Colon (tissue), 2 donors: ENCODE results near the gene ZNF423.

Experiments
- FAIRE-seq: peaks from 2 replicates; lab custom pipeline; 2012; peaks lifted over from hg19 to GRCh38; lab: Jason Lieb, UNC
- donor health status: control.
- donor health status: control.

Gene ZNF423

GRCh38 chr16:49663081-49664065, 192.5 kb downstream of the ZNF423 start:
- no peak for FAIRE-seq

- FAIRE-seq: no peak
Measured at GRCh38 chr16:49662569-49662968, 193.3 kb downstream of the ZNF423 start.

DNA sequence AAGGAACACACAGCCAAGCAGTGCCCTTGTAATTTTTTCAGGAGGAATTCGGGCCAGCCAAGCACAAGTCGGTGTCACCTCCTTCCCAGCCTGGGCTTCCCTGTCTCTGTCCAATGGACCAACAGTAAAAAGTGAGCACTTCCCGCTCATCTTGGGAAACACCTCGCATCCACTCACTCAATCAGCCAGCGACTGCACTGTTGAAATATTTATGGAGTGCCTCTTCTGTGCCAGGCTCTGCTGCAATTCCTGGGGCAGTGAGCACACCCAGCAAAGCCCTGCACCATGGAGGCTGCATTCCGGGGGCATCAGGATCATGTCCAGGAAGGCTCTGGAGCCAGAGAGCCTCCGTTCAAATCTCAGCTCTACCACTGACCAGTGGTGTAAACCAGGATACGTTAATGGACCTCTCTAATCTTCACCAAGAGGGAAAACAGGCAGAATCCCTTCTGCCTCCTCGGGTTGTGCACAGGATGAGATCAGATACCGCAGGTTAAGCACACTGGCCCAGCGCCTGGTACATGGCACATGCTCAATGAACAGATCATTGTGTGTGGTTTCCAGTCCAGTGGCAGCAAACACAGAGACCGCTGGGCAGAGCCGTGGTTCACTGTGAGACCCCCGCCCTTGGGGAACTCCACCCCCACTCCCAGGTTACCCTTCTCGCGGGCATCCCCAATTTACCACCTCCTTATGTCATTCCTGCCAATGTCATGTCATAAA, 194.3 kb downstream of the ZNF423 start:
- no peak for FAIRE-seq

- FAIRE-seq: no peak
Measured at GRCh38 chr16:49660626-49661025, 195.3 kb downstream of the ZNF423 start.

DNA sequence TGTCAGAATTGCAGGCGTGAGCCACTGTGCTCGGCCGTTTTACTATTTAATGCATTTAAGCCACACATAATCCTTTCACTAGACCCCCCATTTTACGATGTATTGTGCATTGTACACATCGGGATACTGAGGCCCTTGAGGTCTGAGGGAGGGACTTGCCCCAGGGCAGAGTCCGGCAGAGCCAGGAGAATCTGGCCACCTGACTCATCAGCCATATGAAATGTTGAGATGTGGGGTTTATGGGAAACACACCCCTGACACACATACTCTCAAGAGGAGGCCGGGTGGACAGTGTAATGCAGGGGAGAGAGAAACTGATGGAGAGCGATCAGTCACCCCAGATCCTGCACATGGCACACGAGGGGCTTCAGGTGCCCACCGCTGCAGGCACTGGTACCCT, 196.6 kb downstream of the ZNF423 start:
- no peak for FAIRE-seq

- no peak for FAIRE-seq
Measured at GRCh38 chr16:49658531-49658930, 197.4 kb downstream of the ZNF423 start.

- no peak for FAIRE-seq
Measured at GRCh38 chr16:49657736-49658465, 198.0 kb downstream of the ZNF423 start.

GRCh38 chr16:49654425-49654824, 201.5 kb downstream of the ZNF423 start:
- no peak for FAIRE-seq

DNA sequence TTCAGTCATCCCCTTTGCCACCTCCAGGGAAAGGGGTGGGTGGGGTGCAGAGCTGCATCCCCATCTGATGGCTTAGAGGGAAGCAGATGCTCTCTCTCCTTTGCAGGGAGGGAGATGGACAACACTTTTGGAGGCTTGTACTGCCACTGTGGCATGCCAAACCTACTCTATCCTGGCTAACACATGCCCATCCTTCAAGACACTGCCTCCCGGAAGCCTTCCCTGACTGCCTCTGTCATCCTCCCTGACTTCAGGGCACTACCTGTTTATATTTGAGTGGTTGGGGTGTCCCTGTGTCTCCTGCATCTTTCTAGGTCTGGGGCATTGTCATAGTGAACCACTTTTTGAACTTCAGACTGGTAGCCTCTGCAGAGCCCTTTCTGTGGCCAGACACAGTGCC, 202.3 kb downstream of the ZNF423 start:
- no peak for FAIRE-seq

DNA sequence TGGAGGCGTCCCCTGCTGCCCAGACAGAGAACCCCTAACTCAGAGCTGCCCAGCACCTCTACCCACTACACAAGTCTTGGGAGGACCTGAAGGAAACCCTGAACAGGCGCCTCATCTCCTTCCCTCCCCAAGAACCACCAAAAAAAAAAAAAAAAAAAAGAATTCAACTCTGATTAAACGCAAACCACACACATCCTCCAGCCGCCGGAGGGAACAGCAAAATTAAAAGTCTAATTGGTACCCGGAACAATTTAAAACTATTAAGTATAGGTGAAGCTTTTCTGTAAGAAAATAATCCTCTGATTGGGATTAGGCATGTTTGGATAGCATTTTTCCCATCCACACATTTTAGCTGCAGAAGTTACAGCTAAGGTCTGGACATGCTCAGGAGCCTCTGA, 202.7 kb downstream of the ZNF423 start:
- FAIRE-seq: no peak

GRCh38 chr16:49652456-49653172, 203.3 kb downstream of the ZNF423 start:
- FAIRE-seq: no peak

- FAIRE-seq: no peak
Measured at GRCh38 chr16:49651996-49652395, 203.9 kb downstream of the ZNF423 start.

DNA sequence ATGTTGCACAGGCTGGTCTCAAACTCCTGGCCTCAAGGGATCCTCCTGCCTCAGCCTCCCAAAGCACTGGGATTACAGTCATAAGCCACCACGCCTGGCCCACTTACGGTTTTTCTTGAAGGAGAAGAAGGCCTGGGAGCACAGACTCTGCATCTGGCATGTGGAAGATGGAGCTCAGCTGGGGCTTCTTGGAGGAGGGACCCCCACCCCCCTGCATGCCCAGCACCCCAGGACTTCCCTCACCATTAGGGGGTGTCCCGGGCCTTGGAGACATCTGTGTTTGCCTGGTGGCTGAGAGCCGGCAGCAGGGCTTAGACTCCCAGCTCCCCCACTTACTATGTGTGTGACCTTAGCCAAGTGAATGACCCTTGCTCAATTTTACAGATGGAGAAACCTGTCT, 204.7 kb downstream of the ZNF423 start:
- FAIRE-seq: no peak

- FAIRE-seq: no peak
Measured at GRCh38 chr16:49650603-49651002, 205.3 kb downstream of the ZNF423 start.

GRCh38 chr16:49649013-49649765, 206.7 kb downstream of the ZNF423 start:
- no peak for FAIRE-seq

- no peak for FAIRE-seq
Measured at GRCh38 chr16:49647673-49648072, 208.2 kb downstream of the ZNF423 start.

DNA sequence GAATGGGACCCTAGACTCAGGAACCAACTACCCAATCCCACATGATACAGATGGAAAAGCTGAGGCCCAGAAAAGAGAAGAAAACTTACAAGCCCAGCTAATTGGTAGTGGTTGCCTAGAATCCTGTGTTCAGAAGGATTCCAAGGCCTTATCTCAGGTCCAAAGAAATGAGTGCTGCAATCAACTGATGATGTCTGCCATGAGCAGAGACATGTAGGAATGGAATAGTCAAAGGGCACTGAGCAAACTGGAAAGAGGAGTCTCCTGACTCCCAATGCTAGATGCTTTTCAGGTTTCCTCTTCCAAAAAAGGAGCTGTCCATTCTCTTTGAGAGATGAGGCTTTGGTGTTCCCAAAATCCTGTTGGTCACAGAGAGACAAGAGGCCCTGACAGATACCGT, 210.6 kb downstream of the ZNF423 start:
- no peak for FAIRE-seq

DNA sequence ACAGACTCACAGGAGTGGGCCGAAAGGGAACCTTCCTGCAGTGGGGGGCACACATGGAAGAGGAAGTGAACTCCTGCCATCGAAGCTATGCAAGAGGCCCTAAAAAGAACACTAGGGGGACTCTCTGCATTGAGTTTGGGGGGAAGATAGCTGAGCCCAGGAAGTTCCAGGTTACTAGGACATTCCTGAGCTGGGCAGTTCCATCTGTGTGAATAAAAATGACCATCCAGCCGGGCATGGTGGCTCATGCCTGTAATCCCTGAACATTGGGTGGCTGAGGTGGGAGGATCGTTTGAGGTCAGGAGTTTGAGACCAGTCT, 211.8 kb downstream of the ZNF423 start:
- FAIRE-seq: no peak

GRCh38 chr16:49643429-49644144, 212.3 kb downstream of the ZNF423 start:
- FAIRE-seq: no peak

DNA sequence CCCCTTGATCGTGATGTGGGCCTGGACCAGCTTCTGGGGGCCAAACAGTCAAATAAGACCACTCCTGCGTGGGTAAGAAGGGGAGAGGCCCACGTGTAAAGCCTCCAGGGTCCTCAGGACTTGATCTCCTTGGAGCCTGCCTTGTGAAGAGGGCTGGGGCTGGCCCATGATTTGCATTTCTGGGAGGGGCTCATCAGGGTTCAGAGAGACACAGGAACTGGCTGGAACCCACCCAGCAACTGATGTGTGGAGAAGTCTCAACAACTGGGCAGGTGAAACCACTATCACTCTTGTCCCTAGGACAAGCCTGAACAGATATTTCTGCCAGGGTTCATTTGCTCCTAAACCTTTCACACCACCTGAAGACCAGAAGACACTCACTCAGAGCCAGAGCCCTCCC, 214.7 kb downstream of the ZNF423 start:
- FAIRE-seq: no peak

DNA sequence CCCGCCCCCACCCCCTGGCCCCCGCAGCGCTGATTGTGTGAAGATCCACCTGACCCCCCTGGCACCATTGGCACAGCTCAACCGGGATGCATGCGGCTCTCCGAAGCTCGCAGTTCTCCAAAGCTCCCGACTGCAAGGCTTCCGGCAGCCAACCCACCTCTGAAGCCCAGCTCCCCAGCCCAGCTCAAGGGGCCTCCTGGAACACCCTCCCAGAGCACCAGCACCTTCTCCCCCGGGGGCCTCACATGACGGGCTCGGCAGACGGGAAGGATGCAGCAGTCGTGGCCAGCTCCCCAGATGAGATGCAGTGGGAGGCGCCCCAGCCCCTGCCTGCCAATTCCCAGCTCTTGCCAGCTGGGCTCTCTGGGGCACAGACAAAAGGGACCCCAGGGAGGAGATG, 215.3 kb downstream of the ZNF423 start:
- FAIRE-seq: no peak
